Stimulated activated CD4-positive, alpha-beta T cell treated with anti-CD3 and anti-CD28 coated beads, TNF-alpha, amount 100 ng/mL, for 48 hours (primary cell): ENCODE results near the gene SLC38A8.

Source experiments
- DNase-seq, 3 donors: peaks; one replicate each; pipeline ENCODE4 v3.0.0-alpha.2; 2020; ENCODE audit warnings: low read depth in 3 of 3

SLC38A8 gene

GRCh38 chr16:84068783-84069462 lies 26.3 kb upstream of the SLC38A8 start:
- no peak for DNase-seq

GRCh38 chr16:84068041-84068440 lies 25.4 kb upstream of the SLC38A8 start:
- DNase-seq, result no peak

DNA sequence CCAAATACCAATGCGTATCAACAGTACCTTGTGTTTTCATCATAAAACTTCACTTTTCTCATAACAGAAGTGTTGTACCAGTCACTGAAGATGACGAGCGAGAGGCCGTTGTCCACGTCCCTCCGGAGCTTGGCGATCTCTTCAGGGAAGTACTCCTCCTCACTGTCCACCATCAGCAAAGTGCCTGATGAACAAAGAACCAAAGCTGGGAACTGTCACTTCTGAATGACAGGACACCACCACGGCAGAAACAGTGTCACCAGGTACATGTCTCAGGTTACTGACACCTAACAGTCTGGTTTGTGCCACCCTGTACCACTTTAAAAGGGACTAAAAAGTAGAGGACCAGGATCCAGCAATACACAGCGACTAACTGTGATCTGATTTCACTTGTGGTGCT lies 25.0 kb upstream of the SLC38A8 start:
- no peak for DNase-seq

GRCh38 chr16:84065536-84066132 lies 23.0 kb upstream of the SLC38A8 start:
- DNase-seq, result peak in 1 of 3 donors; percentile 17

- DNase-seq, result no peak
These were observed 21.4 kb upstream of the SLC38A8 start for GRCh38 chr16:84063980-84064379.

DNA sequence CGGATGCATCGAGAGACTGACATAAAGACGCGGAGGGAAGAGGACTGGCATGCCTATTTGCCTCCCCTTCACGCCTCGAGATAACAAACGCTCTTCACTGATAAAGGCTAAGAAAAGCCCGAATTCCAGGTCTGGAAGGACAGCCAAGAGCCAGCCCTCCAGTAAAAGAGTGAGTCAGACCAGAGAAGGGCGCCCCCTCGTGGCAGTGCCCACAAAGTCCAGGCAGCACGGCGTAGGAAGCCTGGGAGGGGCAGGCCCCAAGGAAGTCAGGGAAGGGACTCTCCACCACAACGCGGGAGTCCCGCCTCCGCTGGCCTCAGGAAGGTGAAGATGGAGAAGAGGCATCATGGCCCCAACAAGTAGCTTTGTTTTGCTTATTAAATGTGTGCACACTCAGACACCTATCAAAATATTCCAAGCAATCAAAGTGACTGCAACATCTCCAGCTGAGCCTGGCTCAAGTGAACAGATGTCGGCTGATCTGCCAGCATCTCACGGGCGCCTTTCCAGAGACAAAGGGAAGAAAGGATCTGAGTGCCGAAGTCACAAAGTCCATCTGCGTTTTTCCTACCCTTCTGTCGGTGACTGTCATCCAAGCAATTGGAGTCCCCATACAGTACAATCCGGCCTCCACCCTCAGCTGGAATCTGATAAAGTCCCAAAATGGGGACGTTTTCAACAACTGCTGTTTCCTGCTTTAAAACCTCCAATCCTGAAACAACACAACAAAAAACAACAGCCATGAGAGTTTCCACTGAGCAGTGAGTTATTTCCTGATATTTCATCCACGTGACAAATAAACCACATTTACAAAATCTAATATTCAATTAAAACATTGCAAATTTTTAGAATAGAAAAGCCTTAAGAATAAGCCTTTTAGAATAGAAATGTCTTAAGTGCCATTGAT lies 20.4 kb upstream of the SLC38A8 start:
- peak; percentile 51 to 59 (median 53) for DNase-seq

DNA sequence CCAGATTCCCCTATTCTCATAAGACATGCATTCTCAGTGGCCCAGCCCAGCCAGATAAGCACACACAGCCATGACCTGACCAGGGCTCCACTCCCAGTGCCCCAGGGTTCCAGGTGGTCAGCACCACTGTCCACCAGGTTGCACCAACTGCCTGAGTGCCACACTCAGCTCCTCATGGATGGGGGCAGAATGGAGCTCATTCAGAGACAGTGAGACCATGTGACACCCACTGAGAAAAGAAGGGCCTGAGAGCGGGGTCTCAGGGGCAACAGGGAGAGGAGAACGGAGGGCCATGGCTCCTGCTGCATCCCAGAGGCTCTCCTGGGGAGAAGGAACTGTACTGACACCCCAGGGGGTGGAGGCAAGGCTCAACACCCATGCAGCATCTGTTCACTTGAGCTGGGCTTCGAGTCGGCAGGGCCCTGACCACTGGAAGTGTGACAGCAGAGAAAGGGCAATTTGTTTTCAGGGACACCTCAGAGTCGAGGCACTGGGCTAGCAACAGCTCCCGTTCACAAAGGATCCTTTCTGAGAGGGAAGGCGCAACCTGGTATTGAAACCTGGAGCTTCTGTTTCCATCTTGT lies 18.7 kb upstream of the SLC38A8 start:
- no peak for DNase-seq

DNA sequence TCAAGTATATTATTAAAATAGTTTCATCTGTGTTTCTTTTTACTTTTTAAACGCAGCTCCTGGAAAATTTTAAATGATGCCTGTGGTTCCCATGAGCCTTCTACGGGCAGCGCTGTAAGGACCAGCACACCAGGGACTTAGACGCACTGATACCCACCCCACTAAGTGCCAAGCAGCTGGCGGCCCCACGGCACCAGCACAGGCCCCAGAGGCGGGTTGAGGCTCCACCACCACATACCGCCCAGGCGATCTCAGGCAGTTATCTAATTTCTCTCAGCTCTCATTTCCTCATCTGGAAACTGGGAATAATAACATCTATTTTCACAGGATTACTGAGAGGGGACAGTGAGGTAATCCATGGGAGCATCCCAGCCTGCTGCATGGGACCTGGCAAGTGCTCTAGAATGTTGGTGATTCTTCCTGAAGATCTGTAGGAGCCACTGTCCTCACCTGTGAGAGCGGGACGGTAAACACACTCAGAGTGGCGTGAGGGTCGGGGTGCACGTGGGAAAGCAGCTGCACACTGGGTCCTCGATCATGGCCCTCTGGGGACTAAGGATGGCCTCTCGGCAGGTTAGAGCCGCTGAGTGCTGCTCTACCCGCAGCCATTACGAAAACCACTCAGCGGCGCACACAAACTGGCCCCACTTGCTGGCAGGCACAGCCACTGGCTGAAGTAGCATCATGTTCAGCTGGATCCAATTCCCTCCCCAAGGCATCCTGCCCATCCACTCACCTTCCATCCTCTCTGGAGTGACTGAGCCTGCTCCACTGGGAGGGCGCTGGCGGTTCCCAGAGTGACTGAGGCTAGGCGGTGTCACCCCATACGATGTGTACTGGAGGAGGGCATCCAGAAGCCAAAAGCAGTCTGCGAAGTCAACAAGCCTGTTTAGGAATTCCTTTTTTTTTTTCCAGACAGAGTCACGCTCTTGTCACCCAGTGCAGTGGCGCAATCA lies 17.6 kb upstream of the SLC38A8 start:
- no peak for DNase-seq

DNA sequence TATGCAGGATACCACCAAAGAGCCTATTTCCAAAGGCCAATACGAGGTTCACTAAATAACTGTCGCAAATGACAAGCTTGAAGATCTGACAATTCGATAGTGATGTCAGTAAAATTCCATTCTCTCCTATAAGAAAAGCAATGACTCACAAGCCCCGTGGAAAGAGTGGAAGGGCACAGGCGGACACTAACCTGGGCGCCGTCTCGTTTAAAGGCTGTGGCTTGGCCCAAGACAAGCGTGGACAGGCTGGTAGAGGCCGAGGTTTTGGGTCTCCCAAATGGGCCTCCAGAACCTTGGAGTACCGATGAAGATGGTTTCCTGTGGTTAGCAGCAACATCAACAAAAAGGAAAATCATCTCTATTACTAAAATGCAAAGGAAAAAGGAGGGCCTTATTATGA lies 16.5 kb upstream of the SLC38A8 start:
- no peak for DNase-seq

DNA sequence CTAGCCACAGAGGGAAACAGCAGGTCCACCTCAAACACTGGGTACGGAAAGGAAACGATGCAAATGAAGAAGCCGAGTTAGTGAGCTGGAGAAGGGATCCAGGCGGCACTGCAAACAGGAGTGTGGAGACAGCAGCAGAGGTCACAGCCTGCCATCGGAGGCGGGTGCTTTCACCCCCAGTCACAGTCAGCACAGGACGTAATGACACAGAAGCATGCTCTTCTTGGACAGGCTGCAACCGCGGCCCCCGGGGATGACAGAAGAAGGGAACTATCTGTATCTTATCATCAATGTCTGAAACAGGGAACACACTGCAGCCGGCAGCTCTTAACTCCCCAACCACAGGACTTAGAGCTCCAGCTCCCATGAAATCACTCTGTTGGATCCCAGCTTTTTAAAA lies 16.1 kb upstream of the SLC38A8 start:
- DNase-seq, result no peak

DNA sequence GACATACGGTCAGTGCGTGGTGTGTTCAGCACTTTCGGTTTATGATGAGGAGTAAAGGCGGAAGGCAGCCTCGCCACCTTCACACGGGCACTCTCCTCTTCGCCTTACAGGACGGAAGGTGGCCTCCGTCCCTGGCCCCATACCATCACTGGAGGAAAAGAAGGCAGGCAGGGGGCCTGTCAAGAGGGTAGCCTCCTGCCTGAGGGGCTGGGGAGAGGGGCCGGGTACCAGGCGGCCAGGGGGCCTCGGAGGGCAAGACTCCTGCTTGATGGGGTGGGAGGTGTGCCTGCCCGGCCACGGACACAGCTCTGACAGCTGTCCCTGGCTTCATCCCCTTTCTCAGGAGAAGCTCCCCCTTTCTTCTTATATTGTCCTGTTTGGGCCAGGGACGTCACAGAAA lies 15.6 kb upstream of the SLC38A8 start:
- DNase-seq, result no peak

DNA sequence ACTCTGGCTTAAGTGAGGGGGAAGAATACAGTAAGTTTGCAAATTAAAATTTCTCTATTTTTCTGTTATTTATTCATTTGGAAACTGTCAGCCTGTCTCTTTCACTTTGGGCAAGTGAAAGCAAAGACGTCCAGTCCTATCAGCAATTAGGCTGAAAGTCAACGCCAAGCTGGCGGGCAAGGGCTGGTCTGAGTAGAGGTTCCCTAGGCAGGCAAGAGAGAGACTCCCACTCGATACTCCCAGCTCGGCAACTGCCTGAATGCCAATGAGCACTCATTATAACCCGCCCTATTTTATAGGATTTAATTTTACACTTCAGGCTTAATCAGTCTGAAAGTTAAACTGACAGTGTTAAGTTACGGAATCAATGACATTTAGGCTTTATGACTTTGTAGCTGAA lies 14.3 kb upstream of the SLC38A8 start:
- DNase-seq, result no peak

GRCh38 chr16:84055801-84056634 lies 13.4 kb upstream of the SLC38A8 start:
- no peak for DNase-seq

- no peak for DNase-seq
These were observed 12.8 kb upstream of the SLC38A8 start for GRCh38 chr16:84055366-84055765.

GRCh38 chr16:84054916-84055315 lies 12.3 kb upstream of the SLC38A8 start:
- DNase-seq, result no peak

DNA sequence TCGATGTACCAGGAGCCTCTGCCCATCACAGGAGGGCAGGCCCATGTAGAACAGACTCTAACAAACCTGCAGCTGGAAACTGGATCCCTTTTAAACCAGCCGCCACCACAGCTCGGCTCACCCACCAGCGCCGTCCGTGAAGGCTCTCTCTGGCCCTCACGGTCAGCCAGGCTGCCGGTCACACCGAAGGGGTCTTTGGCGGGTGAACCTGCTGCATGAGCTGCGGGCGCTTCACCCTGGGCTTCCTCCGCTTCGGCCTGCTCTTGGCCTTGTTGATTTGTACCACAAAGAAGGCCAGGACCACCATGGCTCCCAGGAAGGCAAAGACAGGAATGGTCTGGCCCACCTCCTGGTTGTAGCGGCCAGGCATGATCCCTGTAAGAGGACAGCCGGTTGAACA lies 11.7 kb upstream of the SLC38A8 start:
- DNase-seq, result no peak

DNA sequence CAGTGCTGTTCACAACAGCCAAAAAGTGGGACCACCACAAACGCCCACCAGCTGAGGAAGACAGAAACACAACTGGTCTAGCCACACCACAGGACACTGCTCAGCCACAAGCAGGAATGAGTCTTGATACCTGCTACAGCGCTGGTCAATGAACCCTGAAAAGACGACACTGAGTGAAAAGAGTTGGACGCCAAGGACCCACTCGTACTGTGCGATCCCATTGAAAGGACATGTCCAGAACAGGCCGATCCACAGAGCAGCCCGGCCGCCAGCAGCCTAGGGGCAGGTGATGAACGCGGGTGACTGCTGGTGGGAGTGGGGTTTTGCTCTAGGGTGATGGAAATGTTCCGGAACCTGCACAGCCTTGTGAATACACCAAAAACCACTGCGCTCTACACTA lies 10.6 kb upstream of the SLC38A8 start:
- DNase-seq, result no peak

GRCh38 chr16:84052071-84052622 lies 9.6 kb upstream of the SLC38A8 start:
- DNase-seq, result no peak

DNA sequence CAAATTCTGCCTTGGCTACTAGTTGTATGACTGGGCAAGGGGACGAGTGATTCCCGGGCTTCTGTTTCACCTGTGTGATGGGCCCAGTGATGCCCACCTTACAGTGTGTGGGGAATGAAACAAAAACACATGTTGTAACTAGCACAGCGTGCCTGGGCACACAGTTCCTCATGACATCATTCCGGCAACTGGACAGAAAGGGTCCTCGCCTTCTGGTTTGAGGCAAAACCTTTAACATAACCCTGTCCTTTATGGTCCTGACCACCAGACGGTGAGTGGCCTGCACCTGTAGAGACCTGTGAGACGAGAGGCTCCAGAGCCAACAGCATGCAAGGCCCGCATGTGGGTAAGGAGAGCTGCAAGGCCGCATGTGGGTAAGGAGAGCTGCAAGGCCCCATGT lies 7.7 kb upstream of the SLC38A8 start:
- DNase-seq, result no peak
